ENCODE data around the gene B3GALT5.

DNA sequence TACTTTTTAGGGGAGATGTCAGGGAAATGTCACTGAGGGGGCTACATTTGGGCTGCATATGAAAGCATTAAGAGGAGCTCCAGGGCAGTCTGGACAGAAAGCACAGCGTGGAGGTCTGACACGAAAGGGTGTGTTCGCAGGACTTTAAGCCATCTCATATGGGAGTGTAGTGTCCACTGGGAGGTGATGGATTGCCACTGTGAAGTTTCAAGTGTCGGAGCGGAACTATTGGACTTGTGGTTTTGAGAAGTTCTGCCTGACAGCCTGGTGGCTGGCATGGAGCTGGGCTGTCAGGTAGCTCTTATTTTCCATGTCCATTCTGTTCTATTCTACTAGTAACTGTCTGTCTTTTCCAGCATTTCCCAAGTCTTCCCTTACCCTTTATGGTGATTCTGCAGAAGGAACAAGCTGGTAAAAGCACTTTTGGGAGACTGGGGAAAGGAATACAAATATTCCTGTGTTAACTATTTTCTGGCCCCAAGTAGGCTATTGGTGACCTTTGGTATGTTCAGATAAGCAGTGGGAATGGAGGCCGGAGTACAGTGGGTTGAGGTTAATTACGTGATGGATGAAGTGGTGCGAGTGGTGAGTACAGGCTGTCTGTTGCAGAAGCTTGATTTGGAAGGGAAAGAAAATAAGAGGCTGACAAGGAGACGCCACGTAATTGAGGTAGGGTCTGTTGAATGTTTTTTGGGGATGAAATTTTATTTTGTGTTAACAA, 19.3 kb downstream of the B3GALT5 start:
- TF ChIP-seq, protein P1, sequence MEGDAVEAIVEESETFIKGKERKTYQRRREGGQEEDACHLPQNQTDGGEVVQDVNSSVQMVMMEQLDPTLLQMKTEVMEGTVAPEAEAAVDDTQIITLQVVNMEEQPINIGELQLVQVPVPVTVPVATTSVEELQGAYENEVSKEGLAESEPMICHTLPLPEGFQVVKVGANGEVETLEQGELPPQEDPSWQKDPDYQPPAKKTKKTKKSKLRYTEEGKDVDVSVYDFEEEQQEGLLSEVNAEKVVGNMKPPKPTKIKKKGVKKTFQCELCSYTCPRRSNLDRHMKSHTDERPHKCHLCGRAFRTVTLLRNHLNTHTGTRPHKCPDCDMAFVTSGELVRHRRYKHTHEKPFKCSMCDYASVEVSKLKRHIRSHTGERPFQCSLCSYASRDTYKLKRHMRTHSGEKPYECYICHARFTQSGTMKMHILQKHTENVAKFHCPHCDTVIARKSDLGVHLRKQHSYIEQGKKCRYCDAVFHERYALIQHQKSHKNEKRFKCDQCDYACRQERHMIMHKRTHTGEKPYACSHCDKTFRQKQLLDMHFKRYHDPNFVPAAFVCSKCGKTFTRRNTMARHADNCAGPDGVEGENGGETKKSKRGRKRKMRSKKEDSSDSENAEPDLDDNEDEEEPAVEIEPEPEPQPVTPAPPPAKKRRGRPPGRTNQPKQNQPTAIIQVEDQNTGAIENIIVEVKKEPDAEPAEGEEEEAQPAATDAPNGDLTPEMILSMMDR (IDR thresholded peaks at IDR 0.05), result no peak
- TF ChIP-seq POLR2A (IDR thresholded peaks at IDR 0.05), result no peak
